HEK293 (cell line): ENCODE data around the gene LDLRAP1.

Experiments
- TRIM28 ChIP-seq: IDR thresholded peaks from 2 replicates; pipeline ENCODE4 v1.6.1; 2011; ENCODE audit warnings: low read length, control low read depth, borderline replicate concordance
- ZNF174 ChIP-seq: fragments of 450-650 bp; formaldehyde crosslinking; IDR thresholded peaks from 2 replicates; pipeline ENCODE4 v1.5.0; 2017; ENCODE audit warnings: missing biosample characterization, mild to moderate bottlenecking, missing genetic modification characterization
- ZNF214 ChIP-seq: fragments of 450-650 bp; formaldehyde crosslinking; IDR thresholded peaks from 2 replicates; pipeline ENCODE4 v1.5.1; 2017; ENCODE audit warnings: missing biosample characterization, mild to moderate bottlenecking, missing genetic modification characterization, borderline replicate concordance
- ZNF274 ChIP-seq, 2 experiments: fragments of 200-500 bp in 1 of 2; fragments of 450-650 bp in 1 of 2; sonication (Bioruptor generic) in 1 of 2; formaldehyde crosslinking in 1 of 2; IDR thresholded peaks; 2 replicates each; pipeline versions ENCODE4 v1.5.1 to v1.6.1; 2014 to 2016; ENCODE audit warnings: borderline replicate concordance in 1 of 2, inconsistent platforms in 1 of 2, low read length in 1 of 2, missing biosample characterization in 1 of 2, missing genetic modification characterization in 1 of 2
- ZNF341 ChIP-seq: fragments of 450-650 bp; formaldehyde crosslinking; IDR thresholded peaks from 2 replicates; pipeline ENCODE4; 2016; ENCODE audit warnings: low read depth, missing biosample characterization, missing genetic modification characterization
- ZNF670 ChIP-seq: fragments of 450-650 bp; formaldehyde crosslinking; IDR thresholded peaks from 2 replicates; pipeline ENCODE4 v1.5.1; 2016; ENCODE audit warnings: missing biosample characterization, missing genetic modification characterization, low read depth
- TF ChIP-seq, protein P1 (sequence below): fragments of 450-650 bp; formaldehyde crosslinking; IDR thresholded peaks from 2 replicates; pipeline ENCODE4 v1.5.1; 2016; ENCODE audit warnings: missing biosample characterization, missing genetic modification characterization
- TF ChIP-seq, protein P2 (sequence below): fragments of 450-650 bp; formaldehyde crosslinking; IDR thresholded peaks from 2 replicates; pipeline ENCODE4 v1.5.1; 2016; ENCODE audit warnings: missing biosample characterization, missing genetic modification characterization
- TF ChIP-seq, protein P3 (sequence below): fragments of 450-650 bp; formaldehyde crosslinking; IDR thresholded peaks from 2 replicates; pipeline ENCODE4 v1.5.1; 2016; ENCODE audit warnings: missing biosample characterization, missing genetic modification characterization, low read depth

DNA sequence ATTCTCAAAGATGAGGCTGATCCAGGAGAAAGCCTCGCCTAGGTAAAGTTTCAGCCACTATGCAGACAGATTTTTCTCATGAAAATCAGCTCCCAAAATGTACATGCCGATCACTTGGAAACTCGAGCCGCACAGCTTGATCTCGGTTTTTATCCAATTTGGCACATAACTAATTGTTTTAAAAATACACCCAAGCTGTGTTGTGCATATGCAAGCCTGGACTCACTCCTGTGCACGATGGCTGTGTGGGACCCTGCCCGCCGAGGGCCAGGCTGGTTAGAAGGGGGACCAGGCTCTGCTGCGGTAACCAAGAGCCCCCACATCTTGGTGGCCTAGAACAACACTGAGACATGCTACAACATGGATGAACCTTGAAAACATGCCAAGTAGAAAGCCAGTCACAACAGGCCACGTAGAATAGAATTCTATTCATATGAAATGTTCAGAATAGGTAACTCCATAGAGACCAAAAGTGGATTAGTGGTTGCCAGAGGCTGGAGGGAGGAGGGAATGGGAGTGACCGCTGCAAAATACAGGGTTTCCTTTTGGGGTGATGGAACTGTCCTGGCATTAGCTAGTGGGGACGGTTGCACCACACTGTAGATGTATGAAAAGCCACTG lies 16.1 kb upstream of the LDLRAP1 start:
- TF ChIP-seq, protein P1, sequence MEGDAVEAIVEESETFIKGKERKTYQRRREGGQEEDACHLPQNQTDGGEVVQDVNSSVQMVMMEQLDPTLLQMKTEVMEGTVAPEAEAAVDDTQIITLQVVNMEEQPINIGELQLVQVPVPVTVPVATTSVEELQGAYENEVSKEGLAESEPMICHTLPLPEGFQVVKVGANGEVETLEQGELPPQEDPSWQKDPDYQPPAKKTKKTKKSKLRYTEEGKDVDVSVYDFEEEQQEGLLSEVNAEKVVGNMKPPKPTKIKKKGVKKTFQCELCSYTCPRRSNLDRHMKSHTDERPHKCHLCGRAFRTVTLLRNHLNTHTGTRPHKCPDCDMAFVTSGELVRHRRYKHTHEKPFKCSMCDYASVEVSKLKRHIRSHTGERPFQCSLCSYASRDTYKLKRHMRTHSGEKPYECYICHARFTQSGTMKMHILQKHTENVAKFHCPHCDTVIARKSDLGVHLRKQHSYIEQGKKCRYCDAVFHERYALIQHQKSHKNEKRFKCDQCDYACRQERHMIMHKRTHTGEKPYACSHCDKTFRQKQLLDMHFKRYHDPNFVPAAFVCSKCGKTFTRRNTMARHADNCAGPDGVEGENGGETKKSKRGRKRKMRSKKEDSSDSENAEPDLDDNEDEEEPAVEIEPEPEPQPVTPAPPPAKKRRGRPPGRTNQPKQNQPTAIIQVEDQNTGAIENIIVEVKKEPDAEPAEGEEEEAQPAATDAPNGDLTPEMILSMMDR (tag by site-specific recombination) = no peak
- no peak for TF ChIP-seq ZNF670
- TF ChIP-seq, protein P2, sequence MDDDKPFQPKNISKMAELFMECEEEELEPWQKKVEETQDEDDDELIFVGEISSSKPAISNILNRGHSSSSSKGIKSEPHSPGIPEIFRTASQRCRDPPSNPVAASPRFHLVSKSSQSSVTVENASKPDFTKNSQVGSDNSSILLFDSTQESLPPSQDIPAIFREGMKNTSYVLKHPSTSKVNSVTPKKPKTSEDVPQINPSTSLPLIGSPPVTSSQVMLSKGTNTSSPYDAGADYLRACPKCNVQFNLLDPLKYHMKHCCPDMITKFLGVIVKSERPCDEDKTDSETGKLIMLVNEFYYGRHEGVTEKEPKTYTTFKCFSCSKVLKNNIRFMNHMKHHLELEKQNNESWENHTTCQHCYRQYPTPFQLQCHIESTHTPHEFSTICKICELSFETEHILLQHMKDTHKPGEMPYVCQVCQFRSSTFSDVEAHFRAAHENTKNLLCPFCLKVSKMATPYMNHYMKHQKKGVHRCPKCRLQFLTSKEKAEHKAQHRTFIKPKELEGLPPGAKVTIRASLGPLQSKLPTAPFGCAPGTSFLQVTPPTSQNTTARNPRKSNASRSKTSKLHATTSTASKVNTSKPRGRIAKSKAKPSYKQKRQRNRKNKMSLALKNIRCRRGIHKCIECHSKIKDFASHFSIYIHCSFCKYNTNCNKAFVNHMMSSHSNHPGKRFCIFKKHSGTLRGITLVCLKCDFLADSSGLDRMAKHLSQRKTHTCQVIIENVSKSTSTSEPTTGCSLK (tag by site-specific recombination) = no peak
- TF ChIP-seq, protein P3, sequence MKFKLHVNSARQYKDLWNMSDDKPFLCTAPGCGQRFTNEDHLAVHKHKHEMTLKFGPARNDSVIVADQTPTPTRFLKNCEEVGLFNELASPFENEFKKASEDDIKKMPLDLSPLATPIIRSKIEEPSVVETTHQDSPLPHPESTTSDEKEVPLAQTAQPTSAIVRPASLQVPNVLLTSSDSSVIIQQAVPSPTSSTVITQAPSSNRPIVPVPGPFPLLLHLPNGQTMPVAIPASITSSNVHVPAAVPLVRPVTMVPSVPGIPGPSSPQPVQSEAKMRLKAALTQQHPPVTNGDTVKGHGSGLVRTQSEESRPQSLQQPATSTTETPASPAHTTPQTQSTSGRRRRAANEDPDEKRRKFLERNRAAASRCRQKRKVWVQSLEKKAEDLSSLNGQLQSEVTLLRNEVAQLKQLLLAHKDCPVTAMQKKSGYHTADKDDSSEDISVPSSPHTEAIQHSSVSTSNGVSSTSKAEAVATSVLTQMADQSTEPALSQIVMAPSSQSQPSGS (tag by site-specific recombination) = no peak
- no peak for TF ChIP-seq ZNF174 (tag by site-specific recombination)
- TF ChIP-seq ZNF341 (tag by site-specific recombination) = no peak
- TF ChIP-seq ZNF214 (tag by site-specific recombination) = no peak
- TF ChIP-seq ZNF274 (IDR thresholded peaks at IDR 0.05; ENCODE audit: low read length) = no peak
- no peak for TF ChIP-seq ZNF274 (tag by site-specific recombination; IDR thresholded peaks at IDR 0.05; ENCODE audit: borderline replicate concordance)
- TF ChIP-seq TRIM28 = no peak
